Endothelial cell of umbilical vein (primary cell): ENCODE measurements around the gene ETDC. TPM values are rescaled to one million over a fixed set of nuclear protein-coding genes. Genes with fewer than 3 reads are reported as not detected.

Source experiments
- BruUV-seq: library from RNA; stranded (reverse); fragments of 400-500 nt; replicated peaks from 2 replicates; lab custom pipeline; 2021; lab: Mats Ljungman, UMichigan
- CTCF ChIA-PET: fragments of 300-600, 350-600 bp; sonication (Branson Sonifier 250); formaldehyde crosslinking; loops from one replicate; lab custom pipeline; 2021; ENCODE audit warnings: antibody characterized with exemption, inconsistent platforms; lab: Charles Lee
- POLR2A ChIA-PET: fragments of 300-600, 350-600 bp; sonication (Branson Sonifier 250); formaldehyde crosslinking; loops from one replicate; lab custom pipeline; 2021; ENCODE audit warnings: antibody characterized with exemption, inconsistent platforms; lab: Charles Lee
- DNase-seq: peaks from one replicate; pipeline ENCODE4 v3.0.0-alpha.2; 2011; ENCODE audit warnings: low read depth, low spot score
- FAIRE-seq: peaks from 2 replicates; lab custom pipeline; 2011; peaks lifted over from hg19 to GRCh38; lab: Jason Lieb, UNC
- H2AFZ ChIP-seq: 2 replicates; pipeline ENCODE4 v1.6.0; 2012; ENCODE audit warnings: low read depth, low read length, control low read depth, inconsistent platforms
- H3K27ac ChIP-seq: 2 replicates; pipeline ENCODE4 v1.5.1; 2011; ENCODE audit warnings: low read depth, mild to moderate bottlenecking, control low read depth, low read length, moderate library complexity; ENCODE audit not compliant: insufficient read depth
- H3K27me3 ChIP-seq, 2 experiments: 2 replicates each; pipeline versions ENCODE4 v1.6.0 to v1.6.1; 2011; ENCODE audit warnings: low read length in 2 of 2, mixed read lengths in 1 of 2; ENCODE audit not compliant: control insufficient read depth in 2 of 2, insufficient read depth in 2 of 2
- H3K36me3 ChIP-seq, 2 experiments: 2 replicates in 1 of 2; 3 replicates in 1 of 2; pipeline ENCODE4 v1.5.1; 2011; ENCODE audit warnings: low read length in 2 of 2, mild to moderate bottlenecking in 1 of 2, moderate library complexity in 1 of 2; ENCODE audit not compliant: control insufficient read depth in 2 of 2, insufficient read depth in 2 of 2; ENCODE audit errors: extremely low read depth in 1 of 2
- H3K4me1 ChIP-seq: 3 replicates; pipeline ENCODE4 v1.5.1; 2011; ENCODE audit warnings: mild to moderate bottlenecking, low read length; ENCODE audit not compliant: control insufficient read depth, insufficient read depth; ENCODE audit errors: extremely low read depth
- H3K4me2 ChIP-seq: 2 replicates; pipeline ENCODE4 v1.6.1; 2011; ENCODE audit warnings: low read length, control low read depth, mixed read lengths; ENCODE audit not compliant: insufficient read depth
- H3K4me3 ChIP-seq, 3 experiments: fragments of 200-600 bp in 1 of 3; sonication (generic), shearing (Covaris generic) in 1 of 3; replicated peaks in 1 of 3; 2 replicates each; pipeline ENCODE4 v1.5.1; 2011 to 2016; ENCODE audit warnings: control low read depth in 3 of 3, low read length in 3 of 3, mild to moderate bottlenecking in 2 of 3, inconsistent platforms in 1 of 3, low read depth in 1 of 3, moderate library complexity in 1 of 3; ENCODE audit not compliant: insufficient read depth in 1 of 3
- H3K79me2 ChIP-seq: 2 replicates; pipeline ENCODE4 v1.6.0; 2012; ENCODE audit warnings: low read length, inconsistent platforms; ENCODE audit not compliant: control insufficient read depth, insufficient read depth
- H3K9ac ChIP-seq: replicated peaks from 2 replicates; pipeline ENCODE3; 2011; ENCODE audit warnings: low read length, control low read depth; ENCODE audit not compliant: insufficient read depth; ENCODE audit errors: extremely low read depth
- H3K9me1 ChIP-seq: replicated peaks from 3 replicates; pipeline ENCODE4 v1.6.0; 2011; ENCODE audit warnings: mild to moderate bottlenecking, low read length; ENCODE audit not compliant: control insufficient read depth, insufficient read depth; ENCODE audit errors: extremely low read depth
- H3K9me3 ChIP-seq: replicated peaks from 2 replicates; pipeline ENCODE4 v1.5.1; 2012; ENCODE audit warnings: low read length, inconsistent platforms; ENCODE audit not compliant: control insufficient read depth, insufficient read depth
- H4K20me1 ChIP-seq: replicated peaks from 2 replicates; pipeline ENCODE3; 2011; ENCODE audit warnings: mild to moderate bottlenecking, low read length; ENCODE audit not compliant: control insufficient read depth, insufficient read depth; ENCODE audit errors: extremely low read depth
- CTCF ChIP-seq, 2 donors: IDR thresholded peaks; 1 replicate in 1 of 2; 2 replicates in 1 of 2; pipeline ENCODE4 v1.5.1; 2011; ENCODE audit warnings: low read length in 2 of 2, mild to moderate bottlenecking in 2 of 2, moderate library complexity in 2 of 2, control low read depth in 1 of 2, inconsistent platforms in 1 of 2, low read depth in 1 of 2; ENCODE audit not compliant: insufficient read depth in 1 of 2; ENCODE audit errors: extremely low read depth in 1 of 2
- EZH2 ChIP-seq: IDR thresholded peaks from 2 replicates; pipeline ENCODE4 v1.6.1; 2012; ENCODE audit warnings: borderline replicate concordance, low read depth, mild to moderate bottlenecking, moderate library complexity, low read length, inconsistent platforms; ENCODE audit not compliant: severe bottlenecking
- FOS ChIP-seq: IDR thresholded peaks from 2 replicates; pipeline ENCODE4 v1.6.1; 2011; ENCODE audit warnings: mild to moderate bottlenecking, low read length, moderate library complexity, borderline replicate concordance; ENCODE audit not compliant: insufficient read depth
- GATA2 ChIP-seq: IDR thresholded peaks from 2 replicates; pipeline ENCODE4 v1.7.0; 2011; ENCODE audit warnings: low read depth, mild to moderate bottlenecking, moderate library complexity, mixed read lengths, low read length; ENCODE audit not compliant: insufficient read length, insufficient read depth
- JUN ChIP-seq: IDR thresholded peaks from 2 replicates; pipeline ENCODE4 v1.6.1; 2011; ENCODE audit warnings: borderline replicate concordance, low read depth; ENCODE audit not compliant: insufficient read length, insufficient read depth
- MAX ChIP-seq: IDR thresholded peaks from 2 replicates; pipeline ENCODE4 v1.6.1; 2011; ENCODE audit not compliant: insufficient read depth, insufficient read length
- MYC ChIP-seq: IDR thresholded peaks from one replicate; pipeline ENCODE4 v1.6.1; 2011; ENCODE audit warnings: mild to moderate bottlenecking, low read depth, low read length
- POLR2A ChIP-seq: IDR thresholded peaks from 2 replicates; pipeline ENCODE4 v1.6.1; 2012; ENCODE audit warnings: low read depth, mild to moderate bottlenecking, control low read depth, low read length
- POLR2AphosphoS5 ChIP-seq: IDR thresholded peaks from 2 replicates; pipeline ENCODE4 v1.6.1; 2012; ENCODE audit warnings: low read depth, mild to moderate bottlenecking, control low read depth, low read length, moderate library complexity; ENCODE audit not compliant: insufficient read depth
- dilution Hi-C: fragments of 300-500 bp; cut with MboI; formaldehyde crosslinking; loops from one replicate; pipeline ENCODE4 v1.15.0; 2019; ENCODE audit warnings: low sequenced_read_pairs; ENCODE audit not compliant: extremely low pct_ligation_motif_present
- intact Hi-C: fragments of 100-400 bp; cut with micrococcal nuclease; formaldehyde crosslinking; loops from one replicate; pipeline ENCODE4 v1.10.0; 2022
- polyA plus RNA-seq, 4 experiments: library from polyadenylated mRNA; depleted of rRNA in 3 of 4; stranded (reverse) in 3 of 4; unstranded in 1 of 4; fragments of >200 nt; gene quantifications; 2 replicates each; pipeline versions ENCODE4 v1.2.1 to v1.2.3, GENCODE V29; 2011 to 2012; ENCODE audit warnings: missing spikeins in 1 of 4
- total RNA-seq: library from RNA; stranded (reverse); gene quantifications from 2 replicates; pipeline ENCODE4 v1.2.3, GENCODE V29; 2021

Gene ETDC
- total and polyA plus RNA-seq, 2 donors (not counting 3 experiments of a cell fraction or from before 2014, with no cell fraction given), result not detected

GRCh38 chrX:135346975-135347374 lies 37.7 kb downstream of the ETDC start:
- Histone ChIP-seq H3K9ac (no peak overlapping the region), H3K27ac (no peak overlapping the region), H3K4me3 (no peak overlapping the region), H3K27me3 (no peaks in the 10 kb centered on the region), H3K4me2 (no peak overlapping the region), H2AFZ (no peak overlapping the region), H3K4me1 (peaks cover 15% of the 10 kb centered on the region), H4K20me1 (no peaks in the 10 kb centered on the region), H3K9me1 (no peaks in the 10 kb centered on the region), H3K79me2 (peaks cover 8% of the 10 kb centered on the region), H3K9me3 (no peaks in the 10 kb centered on the region), H3K36me3 (peaks cover 0 to 7% of the 10 kb centered on the region in 2 experiments)
- FAIRE-seq (no peak), DNase-seq (no peak)
- ChIA-PET CTCF (no interaction called here), POLR2A (interaction anchor here (0.6 kb wide), 1 partner anchor 74 kb away, joined by 4 read pairs; no protein-coding TSS in a partner anchor)
- BruUV-seq, result no TSS peak
- intact Hi-C loops (no loop called here), dilution Hi-C loops (no loop called here)
- TF ChIP-seq MAX (no peak), FOS (no peak), JUN (no peak), CTCF (IDR thresholded peaks at IDR 0.05; ENCODE audit: extremely low read depth in 1 of 2, insufficient read depth in 1 of 2, low read depth in 1 of 2, low read length in 2 of 2) (no peak), POLR2AphosphoS5 (no peak), MYC (no peak), POLR2A (no peak), EZH2 (no peak), GATA2 (no peak)
